HEK293T (cell line): Measurements from ENCODE around the gene LYPLA2.

Source experiments
- CTCF ChIA-PET: fragments of 350-600 bp; formaldehyde crosslinking; extraction: SDS; loops from one replicate; lab custom pipeline; 2021; ENCODE audit warnings: antibody characterized with exemption, inconsistent platforms; lab: Yijun Ruan, JAX
- POLR2A ChIA-PET: fragments of 350-600 bp; formaldehyde crosslinking; extraction: SDS; loops from one replicate; lab custom pipeline; 2020; ENCODE audit warnings: antibody characterized with exemption, inconsistent platforms; lab: Yijun Ruan, JAX
- DNase-seq: peaks from one replicate; pipeline ENCODE4 v3.0.0; 2012; ENCODE audit warnings: mixed read lengths; ENCODE audit errors: extremely low spot score
- ARNT ChIP-seq: fragments of 450-650 bp; IDR thresholded peaks from 2 replicates; pipeline ENCODE4 v1.6.1; 2017; ENCODE audit warnings: mild to moderate bottlenecking
- BHLHE40 ChIP-seq: fragments of 450-650 bp; IDR thresholded peaks from 2 replicates; pipeline ENCODE4 v1.6.1; 2016; ENCODE audit warnings: mild to moderate bottlenecking, moderate library complexity, borderline replicate concordance
- CTBP1 ChIP-seq: fragments of 450-650 bp; IDR thresholded peaks from 2 replicates; pipeline ENCODE4 v1.6.1; 2016; ENCODE audit warnings: borderline replicate concordance
- ELF4 ChIP-seq: fragments of 450-650 bp; IDR thresholded peaks from 2 replicates; pipeline ENCODE4 v1.6.1; 2017; ENCODE audit warnings: antibody characterized with exemption
- FOXA1 ChIP-seq: fragments of 450-650 bp; IDR thresholded peaks from 2 replicates; pipeline ENCODE4 v1.6.1; 2016; ENCODE audit warnings: mild to moderate bottlenecking
- FOXK2 ChIP-seq: fragments of 450-650 bp; IDR thresholded peaks from 2 replicates; pipeline ENCODE4 v1.6.1; 2016; ENCODE audit warnings: mild to moderate bottlenecking
- FOXM1 ChIP-seq: fragments of 450-650 bp; IDR thresholded peaks from 2 replicates; pipeline ENCODE4 v1.6.1; 2017; ENCODE audit warnings: mild to moderate bottlenecking, borderline replicate concordance
- HDGF ChIP-seq: fragments of 450-650 bp; IDR thresholded peaks from 2 replicates; pipeline ENCODE4 v1.6.1; 2017; ENCODE audit warnings: antibody characterized with exemption, borderline replicate concordance
- L3MBTL2 ChIP-seq: fragments of 450-650 bp; conservative IDR thresholded peaks from 2 replicates; pipeline ENCODE4 v1.6.1; 2016; ENCODE audit warnings: mild to moderate bottlenecking
- LEF1 ChIP-seq: fragments of 450-650 bp; IDR thresholded peaks from 2 replicates; pipeline ENCODE4 v1.6.1; 2017; ENCODE audit warnings: mild to moderate bottlenecking, borderline replicate concordance
- NFRKB ChIP-seq: fragments of 450-650 bp; IDR thresholded peaks from 2 replicates; pipeline ENCODE4 v1.6.1; 2016; ENCODE audit warnings: mild to moderate bottlenecking, moderate library complexity
- SP1 ChIP-seq: fragments of 450-650 bp; IDR thresholded peaks from 2 replicates; pipeline ENCODE4 v1.6.1; 2017
- SUZ12 ChIP-seq: fragments of 450-650 bp; IDR thresholded peaks from 2 replicates; pipeline ENCODE4 v1.6.1; 2016; ENCODE audit warnings: mild to moderate bottlenecking
- TARDBP ChIP-seq: fragments of 450-650 bp; IDR thresholded peaks from 2 replicates; pipeline ENCODE4 v1.6.1; 2016
- ZNF384 ChIP-seq: fragments of 450-650 bp; IDR thresholded peaks from 2 replicates; pipeline ENCODE4 v1.6.1; 2016
- TF ChIP-seq, protein P1 (sequence below): fragments of 450-650 bp; IDR thresholded peaks from 2 replicates; pipeline ENCODE4 v1.6.1; 2016

The LYPLA2 gene

DNA sequence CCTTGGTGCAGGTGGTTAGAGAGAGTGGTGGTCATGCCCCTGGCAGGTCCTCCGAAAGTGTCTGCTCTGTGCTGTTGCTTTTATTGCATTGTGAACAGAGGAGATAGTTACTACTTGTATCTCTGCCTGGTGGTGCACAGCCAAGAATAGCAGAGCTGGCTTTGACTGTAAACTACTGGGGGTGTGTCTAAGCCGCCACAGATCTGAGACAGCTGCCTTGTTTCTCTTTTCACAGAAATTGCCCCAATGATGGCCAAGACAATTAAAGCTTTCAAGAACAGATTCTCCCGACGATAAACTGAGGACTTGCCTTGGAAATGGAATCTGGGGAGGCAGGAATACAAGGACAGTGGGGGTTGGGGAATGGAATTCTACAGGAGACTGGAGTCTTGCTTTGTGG lies 31.7 kb upstream of the LYPLA2 start:
- no peak for DNase-seq
- TF ChIP-seq LEF1 (no peak), L3MBTL2 (no peak), ZNF384 (no peak), BHLHE40 (no peak), ARNT (no peak), SUZ12 (no peak), FOXK2 (no peak), FOXA1 (no peak), SP1 (no peak), TARDBP (no peak), NFRKB (no peak), FOXM1 (no peak), CTBP1 (no peak), HDGF (no peak), ELF4 (no peak)
- TF ChIP-seq, protein P1, sequence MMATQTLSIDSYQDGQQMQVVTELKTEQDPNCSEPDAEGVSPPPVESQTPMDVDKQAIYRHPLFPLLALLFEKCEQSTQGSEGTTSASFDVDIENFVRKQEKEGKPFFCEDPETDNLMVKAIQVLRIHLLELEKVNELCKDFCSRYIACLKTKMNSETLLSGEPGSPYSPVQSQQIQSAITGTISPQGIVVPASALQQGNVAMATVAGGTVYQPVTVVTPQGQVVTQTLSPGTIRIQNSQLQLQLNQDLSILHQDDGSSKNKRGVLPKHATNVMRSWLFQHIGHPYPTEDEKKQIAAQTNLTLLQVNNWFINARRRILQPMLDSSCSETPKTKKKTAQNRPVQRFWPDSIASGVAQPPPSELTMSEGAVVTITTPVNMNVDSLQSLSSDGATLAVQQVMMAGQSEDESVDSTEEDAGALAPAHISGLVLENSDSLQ = no peak
- ChIA-PET POLR2A (interaction anchor here (0.6 to 1.5 kb wide), 2 partner anchors 19 to 151 kb away, joined by 3 read pairs; partner anchors contain the start of gene PITHD1), CTCF (no interaction called here)

DNA sequence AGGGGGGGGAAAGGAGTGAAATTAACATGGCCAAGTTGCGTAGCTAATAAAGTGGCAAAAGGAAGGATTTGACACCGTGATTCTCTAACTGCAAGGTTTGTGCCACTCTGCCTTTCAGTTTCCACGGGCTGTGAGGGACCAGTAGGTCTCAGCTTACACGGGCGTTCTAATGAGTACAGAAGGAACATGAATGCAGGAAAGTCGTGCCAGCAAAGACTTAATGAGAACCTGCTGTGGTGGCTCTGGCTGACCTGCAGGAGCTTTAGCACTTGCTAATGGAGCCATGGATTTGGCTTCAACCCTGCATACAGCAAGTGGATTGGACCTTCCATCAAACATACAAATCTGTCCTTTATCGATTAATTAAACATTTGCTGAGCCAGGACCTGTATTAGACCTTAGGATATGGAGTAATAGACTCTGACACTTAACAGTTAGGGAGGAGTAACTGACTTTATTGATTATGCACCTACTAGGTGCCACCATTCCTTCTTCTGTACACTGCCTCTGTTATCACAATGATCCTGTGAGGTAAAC lies 27.8 kb upstream of the LYPLA2 start:
- no peak for TF ChIP-seq FOXK2
- POLR2A ChIA-PET = interaction anchor here (0.7 to 1.0 kb wide), 2 partner anchors 20 to 72 kb away, joined by 3 to 4 read pairs; partner anchors contain the start of genes ELOA and RPL11
- DNase-seq = no peak
- CTCF ChIA-PET = no interaction called here

DNA sequence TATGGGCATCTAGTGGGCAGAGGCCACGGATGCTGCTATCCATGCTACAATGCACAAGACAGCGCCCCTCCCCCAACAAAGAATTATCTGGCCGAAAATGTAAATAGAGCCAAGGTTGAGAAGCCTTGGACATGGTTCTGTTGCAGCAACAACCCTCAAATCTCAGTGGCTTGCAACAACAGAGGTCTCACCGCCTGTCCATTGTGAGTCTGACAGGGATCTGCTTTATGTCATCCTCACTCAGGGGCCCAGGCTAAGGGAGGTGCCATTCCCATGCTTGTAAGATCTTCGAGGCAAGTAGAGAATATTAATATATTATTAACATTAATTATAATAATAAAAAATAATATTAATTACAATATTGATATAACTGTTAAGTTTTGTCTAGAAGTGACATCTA lies 22.2 kb upstream of the LYPLA2 start:
- ChIA-PET CTCF (interaction anchor here (0.6 kb wide), 1 partner anchor 9 kb away, joined by 4 read pairs; the partner anchor contains the start of gene PITHD1), POLR2A (no interaction called here)
- DNase-seq = no peak
- no peak for TF ChIP-seq ELF4
- TF ChIP-seq L3MBTL2 = no peak
- TF ChIP-seq FOXK2 = no peak
- TF ChIP-seq FOXA1 = no peak
- TF ChIP-seq HDGF = no peak

DNA sequence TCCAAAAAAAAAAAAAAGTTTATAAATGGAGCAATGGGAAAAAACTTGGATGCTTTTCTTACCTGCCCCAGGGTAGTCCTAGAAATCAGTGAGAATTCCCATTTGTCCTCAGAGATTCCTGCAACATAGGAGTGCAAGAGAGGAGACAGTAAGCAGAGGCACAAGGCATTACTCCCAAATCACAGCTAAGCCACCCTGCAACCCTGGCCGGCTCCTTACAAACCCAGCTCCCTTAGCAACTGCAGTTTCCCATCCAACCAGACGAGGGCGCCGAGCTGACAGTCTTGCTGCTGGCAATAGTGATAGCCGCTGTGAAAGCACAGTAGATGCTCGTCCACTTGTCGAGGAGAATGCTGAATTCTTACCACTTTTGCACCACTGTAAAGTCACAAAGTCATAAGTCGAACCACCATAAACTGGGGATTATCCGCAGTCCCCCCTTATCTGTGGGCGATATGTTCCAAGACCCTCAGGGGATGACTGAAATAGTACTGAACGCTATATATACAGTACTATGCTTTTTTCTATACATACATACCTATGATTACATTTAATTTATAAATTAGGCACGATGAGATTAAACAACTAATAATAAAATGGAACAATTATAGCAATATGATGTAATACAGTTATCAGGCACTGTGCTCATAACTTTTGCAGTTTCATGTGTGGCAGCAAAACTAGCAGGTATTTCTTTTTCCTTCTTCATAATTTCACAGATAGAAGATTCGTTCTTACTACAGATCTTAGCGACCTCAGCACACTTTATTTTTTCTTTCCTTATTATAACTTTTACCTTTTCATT lies 18.7 kb upstream of the LYPLA2 start:
- no peak for TF ChIP-seq CTBP1
- TF ChIP-seq ELF4 = no peak
- TF ChIP-seq SUZ12 = no peak
- no peak for TF ChIP-seq FOXA1
- TF ChIP-seq LEF1 = no peak
- ChIA-PET POLR2A (interaction anchor here (0.9 to 1.3 kb wide), 3 partner anchors 29 to 144 kb away, joined by 3 to 7 read pairs (median 4); partner anchors contain the start of genes ELOA and HMGCL), CTCF (interaction anchor here (0.6 to 1.8 kb wide), 12 partner anchors 8 to 251 kb away, joined by 3 to 13 read pairs (median 4); no protein-coding TSS in a partner anchor)
- DNase-seq = peak; percentile 83

DNA sequence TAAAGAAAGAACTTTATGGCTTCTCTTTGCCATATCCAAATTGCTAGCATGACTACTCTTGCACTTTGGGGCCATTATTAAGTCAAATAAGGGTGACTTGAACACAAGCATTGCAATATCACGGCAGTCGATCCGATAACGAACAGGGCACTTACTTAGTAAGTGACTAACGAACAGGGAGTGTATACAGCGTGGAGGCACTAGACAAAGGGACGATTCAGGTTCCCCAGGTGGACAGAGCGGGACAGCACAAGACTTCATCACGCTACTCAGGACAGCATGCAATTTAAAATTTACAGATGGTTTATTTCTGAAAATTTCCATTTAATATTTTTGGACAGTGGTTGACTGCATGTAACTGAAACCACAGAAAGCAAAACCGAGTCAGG lies 18.1 kb upstream of the LYPLA2 start:
- ChIA-PET POLR2A (no interaction called here), CTCF (no interaction called here)
- no peak for TF ChIP-seq HDGF
- no peak for TF ChIP-seq L3MBTL2
- no peak for TF ChIP-seq FOXK2
- TF ChIP-seq CTBP1 = no peak
- no peak for TF ChIP-seq SUZ12
- TF ChIP-seq FOXM1 = no peak
- no peak for TF ChIP-seq LEF1
- no peak for TF ChIP-seq NFRKB
- TF ChIP-seq TARDBP = no peak
- TF ChIP-seq SP1 = no peak
- no peak for TF ChIP-seq FOXA1
- TF ChIP-seq ARNT = no peak
- TF ChIP-seq, protein P1 = no peak
- TF ChIP-seq ELF4 = no peak
- TF ChIP-seq BHLHE40 = no peak
- no peak for DNase-seq

DNA sequence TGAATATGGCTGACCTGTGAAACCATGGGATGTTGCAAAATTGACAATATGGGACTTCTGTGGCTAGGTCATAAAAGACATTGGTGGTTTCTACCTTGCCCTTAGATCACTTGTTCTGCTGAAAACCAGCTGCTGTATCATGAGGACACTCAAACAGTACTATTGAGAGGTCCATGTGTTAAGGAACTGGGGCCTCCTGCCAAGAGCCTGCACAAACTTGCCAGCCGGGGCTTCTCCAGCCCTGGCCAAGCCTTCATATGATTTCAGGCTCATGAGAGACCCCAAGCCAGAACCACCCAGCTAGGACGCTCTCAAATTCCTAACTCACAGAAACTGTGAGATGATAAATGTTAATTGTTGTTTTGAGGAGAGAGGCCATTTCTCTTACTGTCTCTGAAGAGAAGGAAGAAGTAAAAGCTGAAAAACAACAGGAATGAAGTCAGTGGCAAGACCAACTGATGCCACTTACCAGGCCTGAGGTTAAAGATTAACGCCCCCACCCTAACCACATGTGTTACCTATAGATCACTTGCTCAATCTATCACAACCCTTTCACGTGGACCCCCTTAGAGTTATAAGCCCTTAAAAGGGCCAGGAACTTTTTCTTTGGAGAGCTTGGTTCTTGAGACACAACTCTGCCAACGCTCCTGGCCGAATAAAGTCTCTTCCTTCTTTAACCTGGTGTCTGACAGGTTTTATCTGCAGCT lies 16.6 kb upstream of the LYPLA2 start:
- ChIA-PET CTCF (no interaction called here), POLR2A (interaction anchor here (1.2 kb wide), 1 partner anchor 10 kb away, joined by 3 read pairs; no protein-coding TSS in a partner anchor)
- no peak for DNase-seq
- TF ChIP-seq FOXA1 (no peak), FOXM1 (no peak), LEF1 (no peak), ZNF384 (no peak), FOXK2 (no peak), HDGF (no peak), CTBP1 (no peak), NFRKB (no peak), ARNT (no peak), BHLHE40 (no peak), TARDBP (no peak), L3MBTL2 (no peak)
- TF ChIP-seq, protein P1 = no peak
